Vagina (tissue), 2 donors: ENCODE data around the gene IL1RAPL1. TPM values are rescaled to one million over a fixed set of nuclear protein-coding genes. Genes with fewer than 3 reads are reported as not detected.

Experiments used
- DNase-seq, 2 donors: peaks; one replicate each; pipeline ENCODE4 v3.0.0-alpha.2; 2017; ENCODE audit errors: extremely low spot score in 2 of 2
- H3K27ac ChIP-seq: fragments of 200-600 bp; sonication (generic); one replicate; pipeline ENCODE4 v1.5.1; 2019
- H3K27me3 ChIP-seq: fragments of 200-600 bp; sonication (generic); one replicate; pipeline ENCODE4 v1.5.1; 2019
- H3K36me3 ChIP-seq, 2 donors: fragments of 200-600 bp; sonication (generic); one replicate each; pipeline ENCODE4 v1.5.1; 2017 to 2019
- H3K4me1 ChIP-seq: fragments of 200-600 bp; sonication (generic); one replicate; pipeline ENCODE4 v1.5.1; 2019
- H3K4me3 ChIP-seq, 2 donors: fragments of 200-600 bp; sonication (generic); 1 replicate in 1 of 2; 2 replicates in 1 of 2; pipeline ENCODE4 v1.5.1; 2016 to 2019
- H3K9me3 ChIP-seq: fragments of 200-600 bp; sonication (generic); one replicate; pipeline ENCODE4 v1.5.1; 2019
- POLR2A ChIP-seq, 2 donors: fragments of 450-650 bp; IDR thresholded peaks; one replicate each; pipeline ENCODE4 v1.6.1; 2017; ENCODE audit warnings: antibody characterized with exemption in 2 of 2, mild to moderate bottlenecking in 2 of 2, moderate library complexity in 2 of 2
- POLR2AphosphoS5 ChIP-seq, 2 donors: sonication (generic); formaldehyde crosslinking; IDR thresholded peaks; one replicate each; pipeline ENCODE4 v1.9.0; 2017; ENCODE audit warnings: antibody characterized with exemption in 2 of 2, mild to moderate bottlenecking in 2 of 2, low read depth in 1 of 2; ENCODE audit not compliant: insufficient read depth in 1 of 2
- intact Hi-C: fragments of 100-400 bp; cut with DNase I; formaldehyde crosslinking; loops from one replicate; pipeline ENCODE4 v1.15.1; 2023
- total RNA-seq: library from RNA; depleted of rRNA; stranded (reverse); fragments of >200 nt; gene quantifications from one replicate; pipeline ENCODE4 v1.2.3, GENCODE V29; 2016
- TF ChIP-seq, protein P1 (sequence below), 3 experiments: fragments of 450-650 bp in 2 of 3; fragments of 200-600 bp in 1 of 3; sonication (generic) in 1 of 3; IDR thresholded peaks; one replicate each; pipeline ENCODE4 v1.5.1; 2017 to 2019; ENCODE audit warnings: antibody characterized with exemption in 3 of 3, mild to moderate bottlenecking in 2 of 3, moderate library complexity in 2 of 3

Gene IL1RAPL1
- total RNA-seq, 1 donor from 2014 or later: not detected

DNA sequence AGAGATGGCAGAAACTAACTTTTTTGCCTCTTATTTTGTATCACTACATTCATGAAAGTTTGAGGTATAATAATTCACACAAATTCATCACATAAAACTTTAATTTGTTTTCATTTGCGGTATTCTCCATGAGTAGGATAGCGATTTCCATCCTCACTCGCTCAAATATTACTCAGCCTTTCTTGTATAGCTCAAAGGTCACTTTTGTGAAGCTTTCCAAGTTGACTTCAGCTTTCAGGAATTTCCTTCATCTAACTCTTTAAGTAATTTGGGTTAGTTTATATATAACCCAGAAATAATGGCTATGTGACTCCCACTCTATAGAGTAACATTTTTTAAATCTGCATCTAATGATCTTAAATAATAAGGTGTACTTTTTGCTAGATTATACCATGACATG, 314.4 kb downstream of the IL1RAPL1 start:
- intact Hi-C loops: no loop called here
- no peaks in the 10 kb centered on the region for H3K27me3 ChIP-seq
- TF ChIP-seq POLR2A (IDR thresholded peaks at IDR 0.05) (no peak), POLR2AphosphoS5 (IDR thresholded peaks at IDR 0.05; ENCODE audit: insufficient read depth in 1 of 2, low read depth in 1 of 2) (no peak)
- TF ChIP-seq, protein P1, sequence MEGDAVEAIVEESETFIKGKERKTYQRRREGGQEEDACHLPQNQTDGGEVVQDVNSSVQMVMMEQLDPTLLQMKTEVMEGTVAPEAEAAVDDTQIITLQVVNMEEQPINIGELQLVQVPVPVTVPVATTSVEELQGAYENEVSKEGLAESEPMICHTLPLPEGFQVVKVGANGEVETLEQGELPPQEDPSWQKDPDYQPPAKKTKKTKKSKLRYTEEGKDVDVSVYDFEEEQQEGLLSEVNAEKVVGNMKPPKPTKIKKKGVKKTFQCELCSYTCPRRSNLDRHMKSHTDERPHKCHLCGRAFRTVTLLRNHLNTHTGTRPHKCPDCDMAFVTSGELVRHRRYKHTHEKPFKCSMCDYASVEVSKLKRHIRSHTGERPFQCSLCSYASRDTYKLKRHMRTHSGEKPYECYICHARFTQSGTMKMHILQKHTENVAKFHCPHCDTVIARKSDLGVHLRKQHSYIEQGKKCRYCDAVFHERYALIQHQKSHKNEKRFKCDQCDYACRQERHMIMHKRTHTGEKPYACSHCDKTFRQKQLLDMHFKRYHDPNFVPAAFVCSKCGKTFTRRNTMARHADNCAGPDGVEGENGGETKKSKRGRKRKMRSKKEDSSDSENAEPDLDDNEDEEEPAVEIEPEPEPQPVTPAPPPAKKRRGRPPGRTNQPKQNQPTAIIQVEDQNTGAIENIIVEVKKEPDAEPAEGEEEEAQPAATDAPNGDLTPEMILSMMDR (IDR thresholded peaks at IDR 0.05): no peak
- no peaks in the 10 kb centered on the region for H3K36me3 ChIP-seq
- no peak overlapping the region for H3K27ac ChIP-seq
- no peaks in the 10 kb centered on the region for H3K4me1 ChIP-seq
- H3K4me3 ChIP-seq: no peak overlapping the region
- no peak for DNase-seq
- no peaks in the 10 kb centered on the region for H3K9me3 ChIP-seq

DNA sequence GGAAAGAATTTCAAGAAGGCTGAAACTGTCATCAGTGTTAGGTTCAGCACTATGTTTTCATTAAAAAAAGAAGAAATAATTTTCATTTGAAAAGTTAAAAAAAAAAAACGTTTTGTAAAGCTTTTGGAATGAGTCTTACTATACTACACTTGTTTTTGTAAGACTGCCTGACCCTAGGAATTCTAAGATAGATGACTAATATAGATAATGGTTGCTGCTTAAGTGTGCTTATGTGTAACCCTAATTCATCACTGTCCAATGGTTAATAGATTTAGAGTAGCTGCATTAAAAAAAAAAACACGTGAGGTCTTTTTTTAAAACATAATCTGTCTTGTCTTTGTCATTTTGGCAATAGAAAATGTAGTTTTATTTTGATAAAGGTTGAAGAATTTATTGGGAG, 323.2 kb downstream of the IL1RAPL1 start:
- intact Hi-C loops: no loop called here
- DNase-seq: no peak

DNA sequence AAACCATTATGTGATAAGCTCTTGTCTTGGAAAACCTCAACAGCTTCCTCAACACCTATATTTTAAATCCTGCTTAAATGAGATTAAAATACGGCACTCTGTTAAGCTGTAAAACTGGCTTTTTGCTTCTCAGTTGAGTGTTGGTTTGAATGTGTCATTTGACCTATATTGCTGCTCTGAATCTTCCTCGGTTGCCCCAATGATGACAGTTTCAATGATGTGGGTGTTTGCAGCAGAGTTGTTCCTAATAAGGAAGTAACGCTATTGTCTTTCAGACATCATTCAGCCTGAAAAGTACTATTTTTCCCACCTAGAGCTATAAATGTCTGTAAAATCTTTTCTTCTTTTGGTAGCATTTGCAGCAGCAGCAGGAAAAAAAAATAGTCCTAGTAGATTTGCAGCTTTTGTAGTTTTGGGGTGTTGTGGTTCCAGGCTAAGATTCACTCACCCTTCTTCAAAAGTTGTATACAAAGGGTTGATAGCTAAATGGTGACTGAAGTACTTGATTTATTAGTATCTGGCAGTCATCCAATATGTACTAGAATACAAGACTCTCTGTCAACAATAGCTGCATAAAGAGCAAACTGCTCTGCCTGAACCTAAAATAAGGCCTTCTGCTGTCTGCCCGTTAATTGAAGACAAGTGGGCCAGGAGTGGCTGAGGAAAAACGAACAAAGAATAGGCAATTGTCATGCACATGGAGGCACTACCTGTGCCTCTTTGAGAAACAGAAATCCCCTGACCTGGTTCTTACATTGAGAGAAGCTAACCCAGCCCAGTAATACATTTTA, 333.1 kb downstream of the IL1RAPL1 start:
- TF ChIP-seq POLR2AphosphoS5 (IDR thresholded peaks at IDR 0.05; ENCODE audit: insufficient read depth in 1 of 2, low read depth in 1 of 2): no peak
- no peak for TF ChIP-seq POLR2A (IDR thresholded peaks at IDR 0.05)
- TF ChIP-seq, protein P1 (IDR thresholded peaks at IDR 0.05): no peak
- Histone ChIP-seq H3K4me1 (no peaks in the 10 kb centered on the region), H3K27ac (no peak overlapping the region), H3K27me3 (no peaks in the 10 kb centered on the region), H3K36me3 (no peaks in the 10 kb centered on the region), H3K4me3 (no peak overlapping the region), H3K9me3 (no peaks in the 10 kb centered on the region)
- intact Hi-C loops: no loop called here
- DNase-seq: no peak

More for the DNA sequence above, 323.2 kb downstream of the IL1RAPL1 start:
- no peaks in the 10 kb centered on the region for H3K4me1 ChIP-seq
- H3K36me3 ChIP-seq: no peaks in the 10 kb centered on the region
- H3K4me3 ChIP-seq: no peak overlapping the region
- H3K27me3 ChIP-seq: no peaks in the 10 kb centered on the region
- H3K27ac ChIP-seq: no peak overlapping the region
- H3K9me3 ChIP-seq: no peaks in the 10 kb centered on the region
- TF ChIP-seq POLR2AphosphoS5 (IDR thresholded peaks at IDR 0.05; ENCODE audit: insufficient read depth in 1 of 2, low read depth in 1 of 2) (no peak), POLR2A (IDR thresholded peaks at IDR 0.05) (no peak)
- TF ChIP-seq, protein P1 (IDR thresholded peaks at IDR 0.05): no peak

DNA sequence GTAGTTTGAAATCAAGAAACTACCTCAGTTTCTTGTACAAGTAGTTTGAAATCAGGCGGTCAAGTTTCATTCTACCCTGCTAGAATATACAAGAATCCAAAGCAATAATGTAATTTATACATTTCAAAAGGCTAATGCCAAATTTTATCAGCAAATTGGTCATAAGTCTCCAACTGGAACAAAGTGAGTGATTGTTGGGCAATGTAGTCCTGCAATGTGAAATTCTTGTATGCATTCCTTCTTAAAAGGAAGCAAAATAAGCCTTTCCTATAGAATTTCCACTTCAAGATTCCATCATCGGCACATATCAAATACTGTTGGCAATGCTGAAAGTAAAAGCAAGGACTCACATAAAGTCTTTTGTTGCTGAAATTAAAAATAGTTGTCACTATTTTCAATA, 334.9 kb downstream of the IL1RAPL1 start:
- no peak for DNase-seq
- Histone ChIP-seq H3K4me3 (no peak overlapping the region), H3K9me3 (no peaks in the 10 kb centered on the region), H3K36me3 (no peaks in the 10 kb centered on the region), H3K27ac (no peak overlapping the region), H3K27me3 (no peaks in the 10 kb centered on the region), H3K4me1 (no peaks in the 10 kb centered on the region)
- TF ChIP-seq, protein P1 (IDR thresholded peaks at IDR 0.05): no peak
- no peak for TF ChIP-seq POLR2A (IDR thresholded peaks at IDR 0.05)
- TF ChIP-seq POLR2AphosphoS5 (IDR thresholded peaks at IDR 0.05; ENCODE audit: insufficient read depth in 1 of 2, low read depth in 1 of 2): no peak
- intact Hi-C loops: no loop called here

DNA sequence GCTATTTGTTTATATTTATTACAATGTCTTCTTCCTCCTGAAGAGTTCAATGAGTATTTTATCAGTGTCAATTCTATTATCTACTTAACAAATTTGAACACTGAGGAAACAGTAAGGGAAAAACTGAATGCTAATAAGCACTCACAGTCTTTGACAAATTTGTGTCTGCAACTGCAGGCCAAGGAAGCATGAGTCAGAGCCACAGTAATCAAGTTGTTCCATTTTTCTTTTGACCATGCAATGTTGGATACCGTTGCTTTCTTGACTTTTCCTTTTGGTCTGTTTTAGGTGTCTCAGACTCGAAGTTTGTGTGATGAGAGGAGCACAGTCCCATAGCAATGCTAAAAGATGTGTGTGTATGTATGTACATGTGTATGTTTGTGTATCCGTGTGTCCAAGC, 359.6 kb downstream of the IL1RAPL1 start:
- no peaks in the 10 kb centered on the region for H3K27me3 ChIP-seq
- H3K9me3 ChIP-seq: no peaks in the 10 kb centered on the region
- TF ChIP-seq POLR2A (IDR thresholded peaks at IDR 0.05) (no peak), POLR2AphosphoS5 (IDR thresholded peaks at IDR 0.05; ENCODE audit: insufficient read depth in 1 of 2, low read depth in 1 of 2) (no peak)
- TF ChIP-seq, protein P1 (IDR thresholded peaks at IDR 0.05): no peak
- no peak for DNase-seq
- intact Hi-C loops: no loop called here
- H3K36me3 ChIP-seq: no peaks in the 10 kb centered on the region
- H3K4me1 ChIP-seq: no peaks in the 10 kb centered on the region
- no peak overlapping the region for H3K27ac ChIP-seq
- H3K4me3 ChIP-seq: no peak overlapping the region
